ENCODE measurements around the gene CUEDC1.

Gene CUEDC1

GRCh38 chr17:57955183-57955931 is at the start of gene CUEDC1:
CUEDC1 (minus strand) TSS chr17:57955412; CDS start chr17:57885564, 69,848 bp downstream.
- Mint-ChIP-seq H3K36me3 (no peaks in the 10 kb centered on the region), H3K4me3 (peak within 1 kb of the TSS; percentile 71 to 73), H3K27me3 (peaks cover 59 to 66% of the 10 kb centered on the region in 2 donors), H3K9me3 (no peaks in the 10 kb centered on the region), H3K4me1 (peaks cover 26 to 43% of the 10 kb centered on the region in 2 donors), H3K27ac (peak within 1 kb of the TSS; percentile 42)
- peak; percentile 76 to 77 for ATAC-seq (replicated peaks)
- DNase-seq: peak; percentile 41

- ATAC-seq (replicated peaks) (no peak), DNase-seq (no peak)
- no peaks in the 10 kb centered on the region for H3K9me3 Mint-ChIP-seq
- peak overlapping the region; percentile 29 to 59 for H3K4me3 Mint-ChIP-seq
- peaks cover 46 to 60% of the 10 kb centered on the region in 2 donors for H3K36me3 Mint-ChIP-seq
- H3K4me1 Mint-ChIP-seq: peaks cover 21 to 61% of the 10 kb centered on the region in 2 donors
- no peak overlapping the region for H3K27ac Mint-ChIP-seq
- H3K27me3 Mint-ChIP-seq: no peaks in the 10 kb centered on the region
These were observed 48.8 kb upstream of the CUEDC1 start for GRCh38 chr17:58004060-58004459.

GRCh38 chr17:58002973-58003372 is 47.8 kb upstream of the CUEDC1 start:
- DNase-seq (no peak), ATAC-seq (replicated peaks) (no peak)
- Mint-ChIP-seq H3K4me1 (peaks cover 20 to 50% of the 10 kb centered on the region in 2 donors), H3K9me3 (no peaks in the 10 kb centered on the region), H3K27me3 (no peaks in the 10 kb centered on the region), H3K4me3 (no peak overlapping the region), H3K36me3 (peaks cover 46 to 57% of the 10 kb centered on the region in 2 donors), H3K27ac (no peak overlapping the region)

GRCh38 chr17:58002154-58002948 is 47.1 kb upstream of the CUEDC1 start:
- peak overlapping the region in 1 of 2 donors; percentile 14 for H3K4me3 Mint-ChIP-seq
- ATAC-seq (replicated peaks) (no peak), DNase-seq (no peak)
- H3K4me1 Mint-ChIP-seq: peaks cover 18 to 47% of the 10 kb centered on the region in 2 donors
- H3K27me3 Mint-ChIP-seq: no peaks in the 10 kb centered on the region
- peak overlapping the region; percentile 38 for H3K27ac Mint-ChIP-seq
- no peaks in the 10 kb centered on the region for H3K9me3 Mint-ChIP-seq
- H3K36me3 Mint-ChIP-seq: peaks cover 46 to 54% of the 10 kb centered on the region in 2 donors

- H3K4me3 Mint-ChIP-seq: no peak overlapping the region
- H3K9me3 Mint-ChIP-seq: no peaks in the 10 kb centered on the region
- DNase-seq: no peak
- no peak for ATAC-seq (replicated peaks)
- no peaks in the 10 kb centered on the region for H3K27me3 Mint-ChIP-seq
- peaks cover 18 to 44% of the 10 kb centered on the region in 2 donors for H3K4me1 Mint-ChIP-seq
- no peak overlapping the region for H3K27ac Mint-ChIP-seq
- peaks cover 41 to 51% of the 10 kb centered on the region in 2 donors for H3K36me3 Mint-ChIP-seq
These were observed 46.4 kb upstream of the CUEDC1 start for GRCh38 chr17:58001461-58002124.

- Mint-ChIP-seq H3K36me3 (peaks cover 22 to 35% of the 10 kb centered on the region in 2 donors), H3K27me3 (no peaks in the 10 kb centered on the region), H3K4me3 (no peak overlapping the region), H3K27ac (no peak overlapping the region), H3K9me3 (no peaks in the 10 kb centered on the region), H3K4me1 (peaks cover 13 to 36% of the 10 kb centered on the region in 2 donors)
- ATAC-seq (replicated peaks) (peak; percentile 80 to 86), DNase-seq (no peak)
These were observed 44.3 kb upstream of the CUEDC1 start for GRCh38 chr17:57999496-58000017.

GRCh38 chr17:57999010-57999495 is 43.8 kb upstream of the CUEDC1 start:
- DNase-seq (no peak), ATAC-seq (replicated peaks) (no peak)
- peaks cover 22 to 35% of the 10 kb centered on the region in 2 donors for H3K36me3 Mint-ChIP-seq
- H3K9me3 Mint-ChIP-seq: no peaks in the 10 kb centered on the region
- H3K4me1 Mint-ChIP-seq: peaks cover 15 to 40% of the 10 kb centered on the region in 2 donors
- no peaks in the 10 kb centered on the region for H3K27me3 Mint-ChIP-seq
- H3K4me3 Mint-ChIP-seq: no peak overlapping the region
- no peak overlapping the region for H3K27ac Mint-ChIP-seq

- no peak overlapping the region for H3K4me3 Mint-ChIP-seq
These were observed 42.0 kb upstream of the CUEDC1 start for GRCh38 chr17:57997085-57997809.

GRCh38 chr17:57995076-57995956 is 40.1 kb upstream of the CUEDC1 start:
- peaks cover 16 to 41% of the 10 kb centered on the region in 2 donors for H3K4me1 Mint-ChIP-seq
- no peak overlapping the region for H3K4me3 Mint-ChIP-seq
- no peaks in the 10 kb centered on the region for H3K9me3 Mint-ChIP-seq
- ATAC-seq (replicated peaks) (peak; percentile 81 to 82), DNase-seq (peak; percentile 44)
- H3K36me3 Mint-ChIP-seq: peaks cover 5 to 15% of the 10 kb centered on the region in 2 donors
- peak overlapping the region; percentile 37 for H3K27ac Mint-ChIP-seq
- H3K27me3 Mint-ChIP-seq: no peaks in the 10 kb centered on the region

More at GRCh38 chr17:57997085-57997809, 42.0 kb upstream of the CUEDC1 start:
- Mint-ChIP-seq H3K27ac (peak overlapping the region; percentile 10), H3K36me3 (peaks cover 8 to 24% of the 10 kb centered on the region in 2 donors), H3K4me1 (peaks cover 18 to 34% of the 10 kb centered on the region in 2 donors), H3K9me3 (no peaks in the 10 kb centered on the region), H3K27me3 (no peaks in the 10 kb centered on the region)
- ATAC-seq (replicated peaks): no peak
- no peak for DNase-seq

- H3K27ac Mint-ChIP-seq: peak overlapping the region; percentile 16
- no peaks in the 10 kb centered on the region for H3K9me3 Mint-ChIP-seq
These were observed 39.2 kb upstream of the CUEDC1 start for GRCh38 chr17:57994436-57994835.

GRCh38 chr17:57993471-57994365 is 38.5 kb upstream of the CUEDC1 start:
- peaks cover 25 to 53% of the 10 kb centered on the region in 2 donors for H3K4me1 Mint-ChIP-seq
- H3K9me3 Mint-ChIP-seq: no peaks in the 10 kb centered on the region
- no peaks in the 10 kb centered on the region for H3K27me3 Mint-ChIP-seq
- H3K4me3 Mint-ChIP-seq: no peak overlapping the region
- peak overlapping the region; percentile 20 for H3K27ac Mint-ChIP-seq
- peaks cover 4 to 14% of the 10 kb centered on the region in 2 donors for H3K36me3 Mint-ChIP-seq
- ATAC-seq (replicated peaks) (peak; percentile 52 to 53), DNase-seq (no peak)

More at GRCh38 chr17:57994436-57994835, 39.2 kb upstream of the CUEDC1 start:
- no peaks in the 10 kb centered on the region for H3K27me3 Mint-ChIP-seq
- H3K4me3 Mint-ChIP-seq: no peak overlapping the region
- ATAC-seq (replicated peaks) (no peak), DNase-seq (no peak)
- H3K4me1 Mint-ChIP-seq: peaks cover 21 to 46% of the 10 kb centered on the region in 2 donors
- peaks cover 4 to 13% of the 10 kb centered on the region in 2 donors for H3K36me3 Mint-ChIP-seq

- no peaks in the 10 kb centered on the region for H3K9me3 Mint-ChIP-seq
- no peaks in the 10 kb centered on the region for H3K27me3 Mint-ChIP-seq
- no peak overlapping the region for H3K4me3 Mint-ChIP-seq
- peaks cover 0 to 13% of the 10 kb centered on the region in 2 donors for H3K36me3 Mint-ChIP-seq
- DNase-seq (no peak), ATAC-seq (replicated peaks) (no peak)
- no peak overlapping the region for H3K27ac Mint-ChIP-seq
- peaks cover 31 to 64% of the 10 kb centered on the region in 2 donors for H3K4me1 Mint-ChIP-seq
These were observed 36.3 kb upstream of the CUEDC1 start for GRCh38 chr17:57991537-57991936.

Data from stimulated activated naive B cell treated with anti-CD40 and anti-IgM and Interleukin-4, amounts not matched to agents 10 μg/mL and 1 μg/mL and 100 μg/mL, for 72 hours (primary cell).